Calu3 (cell line): ENCODE results near the gene LRRTM4. TPM values are rescaled to one million over a fixed set of nuclear protein-coding genes. Genes with fewer than 3 reads are reported as not detected.

Source experiments
- Bru-seq: library from RNA; stranded (reverse); fragments of 400-500 nt; gene quantifications from one replicate; lab custom pipeline; 2021; lab: Mats Ljungman, UMichigan
- BruChase-seq, 2 experiments: library from RNA; stranded (reverse); fragments of 400-500 nt; gene quantifications; one replicate each; lab custom pipeline; 2021; lab: Mats Ljungman, UMichigan
- BruUV-seq: library from RNA; stranded (reverse); fragments of 400-500 nt; replicated peaks from 2 replicates; lab custom pipeline; 2021; lab: Mats Ljungman, UMichigan
- CTCF ChIA-PET: fragments of 300-600 bp; sonication (Branson Sonifier 250); formaldehyde crosslinking; loops from one replicate; lab custom pipeline; 2022; ENCODE audit warnings: antibody characterized with exemption; lab: Charles Lee
- DNase-seq: peaks from one replicate; pipeline ENCODE4 v3.0.0; 2022
- H3K27ac Mint-ChIP-seq: one replicate; pipeline ENCODE4 v1.8.0; 2022; ENCODE audit warnings: mixed read lengths; ENCODE audit not compliant: unreplicated experiment
- H3K27me3 Mint-ChIP-seq: one replicate; pipeline ENCODE4 v1.8.0; 2022; ENCODE audit warnings: mixed read lengths; ENCODE audit not compliant: unreplicated experiment
- H3K36me3 Mint-ChIP-seq: one replicate; pipeline ENCODE4 v1.8.0; 2022; ENCODE audit warnings: mild to moderate bottlenecking, moderate library complexity, mixed read lengths; ENCODE audit not compliant: insufficient read depth, unreplicated experiment
- H3K4me1 Mint-ChIP-seq: one replicate; pipeline ENCODE4 v1.8.0; 2022; ENCODE audit warnings: mild to moderate bottlenecking, low read depth, mixed read lengths; ENCODE audit not compliant: unreplicated experiment
- H3K4me3 Mint-ChIP-seq: one replicate; pipeline ENCODE4 v1.8.0; 2022; ENCODE audit warnings: mild to moderate bottlenecking, low read depth, moderate library complexity, mixed read lengths; ENCODE audit not compliant: unreplicated experiment
- H3K9me3 Mint-ChIP-seq: one replicate; pipeline ENCODE4 v1.8.0; 2022; ENCODE audit warnings: low read depth, mixed read lengths; ENCODE audit not compliant: unreplicated experiment
- intact Hi-C: fragments of 100-400 bp; cut with micrococcal nuclease; formaldehyde crosslinking; loops from one replicate; pipeline ENCODE4 v1.10.0; 2022; ENCODE audit not compliant: unreplicated experiment
- long read RNA-seq: library from polyadenylated mRNA; stranded (forward); transcript quantifications from one replicate; pipeline ENCODE4 v2.0.0, GENCODE V29; 2022
- total RNA-seq: library from RNA; stranded (reverse); gene quantifications from 2 replicates; pipeline ENCODE4 v1.2.3, GENCODE V29; 2022
- TF ChIP-seq, protein P1 (sequence below): fragments of 200-600 bp; IDR thresholded peaks from one replicate; pipeline ENCODE4 v1.8.0; 2022; ENCODE audit warnings: antibody characterized with exemption; ENCODE audit not compliant: unreplicated experiment

The LRRTM4 gene
- total RNA-seq: not detected in 2 replicates
- percentile 0 among the genes with signal in this experiment for Bru-seq, nascent RNA
- BruChase-seq, experiment 1, labeled RNA remaining after a 6-hour chase: percentile 0 among the genes with signal in this experiment
- percentile 0 among the genes with signal in this experiment for BruChase-seq, experiment 2, labeled RNA remaining after a 2-hour chase
- long read RNA-seq: 0 reads

DNA sequence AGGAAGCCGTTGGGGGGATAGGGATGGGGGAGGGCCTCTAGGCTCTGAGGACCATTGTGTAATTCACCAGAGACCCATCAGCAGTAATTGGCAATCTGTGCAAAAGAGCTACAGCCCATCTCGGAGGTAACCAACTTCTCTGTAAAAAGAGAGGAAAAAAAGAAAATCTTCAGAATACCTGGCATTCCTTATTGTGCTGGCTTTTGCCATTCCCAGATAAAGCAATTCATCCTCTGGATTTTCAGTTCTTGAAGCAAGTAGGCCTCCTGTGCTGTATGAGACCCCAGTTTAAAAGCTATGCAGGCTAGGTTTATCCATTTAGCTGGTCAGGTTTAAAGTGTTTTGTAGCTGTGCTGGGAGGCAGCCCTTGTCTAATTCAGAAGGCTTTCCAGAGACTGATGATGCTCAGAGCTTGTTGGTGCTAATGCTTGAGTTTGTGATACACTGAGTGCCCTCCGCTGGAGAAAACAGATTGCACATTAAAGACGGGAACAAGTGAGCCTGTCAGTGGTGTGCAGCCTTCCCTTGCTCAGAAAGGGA is at the start of gene LRRTM4:
Gene LRRTM4 (minus strand): TSS at position 446 of the 540 bp plus-strand sequence.
- Mint-ChIP-seq H3K4me1 (no peaks in the 10 kb centered on the region), H3K4me3 (no peak within 1 kb of the TSS), H3K27ac (no peak within 1 kb of the TSS), H3K9me3 (peaks cover 9% of the 10 kb centered on the region), H3K27me3 (no peaks in the 10 kb centered on the region), H3K36me3 (no peaks in the 10 kb centered on the region)
- intact Hi-C loops: no loop called here
- BruUV-seq: no TSS peak
- TF ChIP-seq, protein P1, sequence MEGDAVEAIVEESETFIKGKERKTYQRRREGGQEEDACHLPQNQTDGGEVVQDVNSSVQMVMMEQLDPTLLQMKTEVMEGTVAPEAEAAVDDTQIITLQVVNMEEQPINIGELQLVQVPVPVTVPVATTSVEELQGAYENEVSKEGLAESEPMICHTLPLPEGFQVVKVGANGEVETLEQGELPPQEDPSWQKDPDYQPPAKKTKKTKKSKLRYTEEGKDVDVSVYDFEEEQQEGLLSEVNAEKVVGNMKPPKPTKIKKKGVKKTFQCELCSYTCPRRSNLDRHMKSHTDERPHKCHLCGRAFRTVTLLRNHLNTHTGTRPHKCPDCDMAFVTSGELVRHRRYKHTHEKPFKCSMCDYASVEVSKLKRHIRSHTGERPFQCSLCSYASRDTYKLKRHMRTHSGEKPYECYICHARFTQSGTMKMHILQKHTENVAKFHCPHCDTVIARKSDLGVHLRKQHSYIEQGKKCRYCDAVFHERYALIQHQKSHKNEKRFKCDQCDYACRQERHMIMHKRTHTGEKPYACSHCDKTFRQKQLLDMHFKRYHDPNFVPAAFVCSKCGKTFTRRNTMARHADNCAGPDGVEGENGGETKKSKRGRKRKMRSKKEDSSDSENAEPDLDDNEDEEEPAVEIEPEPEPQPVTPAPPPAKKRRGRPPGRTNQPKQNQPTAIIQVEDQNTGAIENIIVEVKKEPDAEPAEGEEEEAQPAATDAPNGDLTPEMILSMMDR: no peak
- CTCF ChIA-PET: no interaction called here
- DNase-seq: no peak

DNA sequence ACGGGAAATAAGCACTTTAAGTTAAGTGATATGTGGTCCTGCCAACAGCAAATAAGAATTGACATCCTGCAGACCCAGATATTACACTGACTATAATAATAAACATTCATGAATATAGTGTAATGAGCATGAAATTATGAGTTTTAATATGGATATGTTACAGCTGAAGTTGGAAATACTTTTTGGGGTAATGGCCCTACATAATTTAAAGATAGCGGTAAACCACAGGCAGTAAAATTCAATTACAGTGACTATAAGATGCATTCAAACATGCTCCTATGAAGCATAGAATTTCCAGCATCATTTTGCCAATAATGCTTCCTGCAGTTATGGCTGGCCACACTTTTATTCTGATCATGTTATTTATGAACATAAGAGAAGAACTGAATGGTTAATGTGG is 49.4 kb upstream of the LRRTM4 start:
- Mint-ChIP-seq H3K27ac (no peak overlapping the region), H3K27me3 (no peaks in the 10 kb centered on the region), H3K9me3 (peaks cover 5% of the 10 kb centered on the region), H3K36me3 (no peaks in the 10 kb centered on the region), H3K4me1 (no peaks in the 10 kb centered on the region), H3K4me3 (no peak overlapping the region)
- no TSS peak for BruUV-seq
- TF ChIP-seq, protein P1: no peak
- no peak for DNase-seq
- CTCF ChIA-PET: no interaction called here
- intact Hi-C loops: no loop called here

DNA sequence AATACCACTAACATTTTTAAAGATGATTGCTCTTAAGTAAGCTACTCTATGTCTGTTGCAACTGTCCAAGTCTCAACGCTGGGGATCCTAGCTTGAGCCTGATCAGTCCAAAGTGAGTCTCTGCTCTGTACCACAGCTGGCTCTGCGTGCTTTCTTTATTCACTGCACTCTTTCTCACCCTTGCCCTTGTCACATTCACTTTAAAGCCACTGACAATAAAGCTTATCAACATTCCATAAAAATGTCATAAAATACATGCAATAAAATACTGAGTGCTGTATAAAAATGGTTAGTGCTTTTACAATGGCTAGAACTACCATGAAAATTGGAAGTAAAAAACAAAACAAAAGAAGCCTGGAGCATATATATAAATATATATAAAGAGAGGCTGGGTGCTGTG is 45.5 kb upstream of the LRRTM4 start:
- DNase-seq: no peak
- intact Hi-C loops: no loop called here
- CTCF ChIA-PET: interaction anchor here (0.6 kb wide), 1 partner anchor 525 kb away, joined by 3 read pairs; no protein-coding TSS in a partner anchor
- H3K27ac Mint-ChIP-seq: no peak overlapping the region
- no peaks in the 10 kb centered on the region for H3K27me3 Mint-ChIP-seq
- no peaks in the 10 kb centered on the region for H3K4me1 Mint-ChIP-seq
- TF ChIP-seq, protein P1: no peak
- H3K4me3 Mint-ChIP-seq: no peak overlapping the region
- H3K36me3 Mint-ChIP-seq: no peaks in the 10 kb centered on the region
- BruUV-seq: no TSS peak
- H3K9me3 Mint-ChIP-seq: peaks cover 4% of the 10 kb centered on the region

DNA sequence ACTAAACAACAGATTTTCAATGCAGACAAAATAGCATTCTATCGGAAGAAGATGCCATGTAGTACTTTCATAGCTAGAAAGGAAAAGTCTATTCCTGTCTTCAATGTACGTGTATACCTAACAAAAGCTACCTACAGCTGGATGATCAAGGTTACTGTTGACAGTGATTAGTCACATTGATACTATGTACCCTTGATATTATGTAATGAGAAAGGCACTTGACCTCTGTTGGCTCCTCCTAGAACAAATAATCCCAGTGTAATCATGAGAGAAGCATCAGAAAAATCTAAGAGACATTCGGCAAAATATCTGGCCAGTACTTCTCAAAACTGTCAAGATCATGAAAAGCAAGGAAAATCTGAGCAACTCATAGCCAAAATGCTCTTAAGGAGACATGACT is 44.4 kb upstream of the LRRTM4 start:
- Mint-ChIP-seq H3K27me3 (no peaks in the 10 kb centered on the region), H3K36me3 (no peaks in the 10 kb centered on the region), H3K9me3 (peaks cover 2% of the 10 kb centered on the region), H3K4me1 (no peaks in the 10 kb centered on the region), H3K4me3 (no peak overlapping the region), H3K27ac (no peak overlapping the region)
- CTCF ChIA-PET: no interaction called here
- BruUV-seq: no TSS peak
- intact Hi-C loops: no loop called here
- DNase-seq: no peak
- TF ChIP-seq, protein P1: no peak
